ENCODE data around the gene CST6. TPM values are rescaled to one million over a fixed set of nuclear protein-coding genes. Genes with fewer than 3 reads are reported as not detected.

CST6 gene
- total RNA-seq, 1 donor from 2014 or later, result 53.4 TPM

DNA sequence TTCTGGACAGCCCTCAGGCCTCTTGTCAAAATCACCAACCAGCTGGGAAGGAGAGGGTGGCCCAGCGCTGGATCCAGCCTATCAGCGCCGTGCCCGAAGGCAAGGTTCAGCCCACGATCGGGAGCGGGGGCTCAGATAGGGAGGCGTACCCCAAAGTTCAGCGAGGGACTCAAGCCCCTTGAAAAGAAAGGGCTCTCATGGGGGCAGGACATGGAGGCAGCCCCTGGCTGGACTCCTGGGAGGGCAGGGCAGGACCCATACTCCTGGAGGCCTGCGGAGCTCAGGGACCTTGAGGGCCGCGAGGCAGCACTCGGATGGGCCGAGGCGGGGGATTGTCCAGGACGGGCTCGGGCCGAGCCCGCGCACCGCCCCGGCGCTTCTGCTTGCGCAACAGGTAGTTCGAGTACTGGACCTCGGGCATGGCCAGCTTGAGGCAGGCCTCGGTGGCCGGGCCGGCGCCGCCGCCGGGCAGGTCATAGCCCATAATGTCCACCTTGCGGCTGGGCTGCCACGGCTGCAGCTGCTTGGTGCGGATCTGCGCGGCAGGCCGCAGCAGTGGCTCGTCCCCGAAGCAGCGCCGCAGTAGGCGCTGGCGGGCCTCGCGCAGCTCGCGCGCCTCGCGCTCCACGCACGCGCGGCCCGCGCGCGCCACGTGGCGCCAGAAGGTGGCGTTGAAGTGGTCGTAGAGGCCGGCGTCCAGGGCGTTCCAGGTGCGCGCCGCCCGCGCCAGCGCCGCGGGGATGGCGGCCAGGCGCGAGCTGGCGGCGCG lies 30.6 kb downstream of the CST6 start:
- H3K4me3 ChIP-seq (ENCODE audit: low read depth, low read length), result no peak overlapping the region
- no peak for DNase-seq (ENCODE audit: low read depth)
- TF ChIP-seq, protein P1, sequence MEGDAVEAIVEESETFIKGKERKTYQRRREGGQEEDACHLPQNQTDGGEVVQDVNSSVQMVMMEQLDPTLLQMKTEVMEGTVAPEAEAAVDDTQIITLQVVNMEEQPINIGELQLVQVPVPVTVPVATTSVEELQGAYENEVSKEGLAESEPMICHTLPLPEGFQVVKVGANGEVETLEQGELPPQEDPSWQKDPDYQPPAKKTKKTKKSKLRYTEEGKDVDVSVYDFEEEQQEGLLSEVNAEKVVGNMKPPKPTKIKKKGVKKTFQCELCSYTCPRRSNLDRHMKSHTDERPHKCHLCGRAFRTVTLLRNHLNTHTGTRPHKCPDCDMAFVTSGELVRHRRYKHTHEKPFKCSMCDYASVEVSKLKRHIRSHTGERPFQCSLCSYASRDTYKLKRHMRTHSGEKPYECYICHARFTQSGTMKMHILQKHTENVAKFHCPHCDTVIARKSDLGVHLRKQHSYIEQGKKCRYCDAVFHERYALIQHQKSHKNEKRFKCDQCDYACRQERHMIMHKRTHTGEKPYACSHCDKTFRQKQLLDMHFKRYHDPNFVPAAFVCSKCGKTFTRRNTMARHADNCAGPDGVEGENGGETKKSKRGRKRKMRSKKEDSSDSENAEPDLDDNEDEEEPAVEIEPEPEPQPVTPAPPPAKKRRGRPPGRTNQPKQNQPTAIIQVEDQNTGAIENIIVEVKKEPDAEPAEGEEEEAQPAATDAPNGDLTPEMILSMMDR (conservative IDR thresholded peaks at IDR 0.05; ENCODE audit: low read depth, low read length), result no peak

DNA sequence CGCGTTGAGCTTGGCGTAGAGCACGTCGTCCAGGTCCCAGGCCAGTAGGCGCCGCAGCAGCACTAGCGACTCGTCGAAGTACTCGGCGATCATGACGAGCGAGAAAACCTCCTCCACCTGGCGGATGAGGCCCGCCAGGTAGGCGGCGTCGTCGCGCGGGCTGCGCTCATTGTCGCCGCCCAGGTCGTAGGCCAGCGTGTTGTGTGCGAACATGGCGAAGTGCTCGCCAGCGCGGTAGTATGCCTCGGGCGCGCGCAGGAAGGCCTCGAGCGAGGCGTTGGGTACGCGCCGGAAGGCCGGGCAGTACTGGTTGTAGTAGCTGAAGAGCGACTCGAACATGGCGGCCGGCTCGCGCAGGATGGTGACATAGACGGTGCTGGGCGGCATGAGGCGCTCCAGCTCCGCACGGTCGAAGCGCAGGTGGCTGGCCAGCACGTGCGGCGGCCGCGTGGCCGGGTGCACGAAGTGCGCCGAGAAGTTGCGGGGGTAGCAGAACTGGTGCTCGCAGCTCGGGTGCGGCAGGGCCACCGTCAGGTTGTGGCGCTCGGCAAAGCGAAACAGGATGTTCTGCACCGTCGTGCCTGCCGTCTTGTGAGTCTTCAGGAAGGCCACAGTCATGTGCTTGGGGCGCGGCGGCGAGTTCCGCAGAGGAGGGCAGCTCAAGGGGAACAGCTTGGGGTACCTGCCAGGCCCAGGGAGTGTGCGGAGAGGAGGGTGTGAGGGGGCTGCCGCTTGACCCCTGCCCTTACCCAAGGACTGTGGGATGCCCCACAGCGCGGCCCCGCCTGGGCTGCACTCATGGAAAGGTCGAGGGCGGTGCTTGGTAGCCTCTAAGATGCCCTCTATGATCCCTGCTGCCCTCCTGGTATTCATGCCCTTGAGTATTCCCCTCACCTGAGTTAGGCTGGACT lies 31.4 kb downstream of the CST6 start:
- TF ChIP-seq, protein P1 (conservative IDR thresholded peaks at IDR 0.05; ENCODE audit: low read depth, low read length), result no peak
- H3K4me3 ChIP-seq (ENCODE audit: low read depth, low read length), result no peak overlapping the region
- no peak for DNase-seq (ENCODE audit: low read depth)

DNA sequence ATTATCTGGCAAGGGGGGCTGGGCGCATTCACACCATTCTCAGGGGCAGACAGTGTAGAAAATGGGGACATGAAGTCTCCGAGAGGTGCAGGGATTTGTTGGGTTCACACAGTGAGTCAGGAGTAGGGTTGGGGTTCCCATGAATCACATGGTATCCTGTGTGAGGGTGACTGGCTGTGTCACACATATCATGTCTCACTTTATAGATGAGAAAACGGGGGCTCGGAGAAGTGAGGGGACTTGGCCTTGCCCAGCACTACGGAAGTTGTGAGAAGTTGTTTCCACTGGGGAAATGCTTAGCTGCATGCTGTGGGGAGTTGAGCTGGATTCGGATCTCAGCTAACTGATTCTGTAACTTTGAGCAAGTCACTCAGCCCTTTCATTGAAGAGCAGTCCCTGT lies 32.9 kb downstream of the CST6 start:
- H3K4me3 ChIP-seq (ENCODE audit: low read depth, low read length), result no peak overlapping the region
- TF ChIP-seq, protein P1 (conservative IDR thresholded peaks at IDR 0.05; ENCODE audit: low read depth, low read length), result no peak

DNA sequence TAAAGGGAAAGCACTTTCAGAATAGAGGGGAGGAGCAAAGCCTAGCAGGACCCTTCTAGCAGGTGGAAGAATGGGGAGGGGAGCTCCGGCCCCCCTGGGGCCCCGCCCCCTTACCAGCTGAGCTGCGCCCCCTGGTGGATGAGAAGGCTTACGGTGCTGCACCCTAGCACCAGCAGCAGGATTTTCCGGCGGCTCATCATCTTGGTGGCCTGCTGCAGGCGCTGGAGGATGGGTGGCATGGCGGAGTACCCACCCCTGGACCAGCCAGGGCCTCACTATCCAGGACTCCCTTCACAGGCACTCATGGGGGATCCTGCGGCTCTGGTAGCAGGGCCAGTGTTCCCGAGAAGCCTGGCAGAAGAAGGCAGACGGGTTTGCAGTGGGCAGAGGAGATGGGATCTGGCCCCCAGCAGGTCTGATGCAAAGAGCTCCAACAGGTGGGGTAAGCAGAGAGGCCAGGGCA lies 33.4 kb downstream of the CST6 start:
- H3K4me3 ChIP-seq (ENCODE audit: low read depth, low read length), result no peak overlapping the region
- TF ChIP-seq, protein P1 (conservative IDR thresholded peaks at IDR 0.05; ENCODE audit: low read depth, low read length), result peak; percentile 94
- no peak for DNase-seq (ENCODE audit: low read depth)

More for the DNA sequence above, 32.9 kb downstream of the CST6 start:
- DNase-seq (ENCODE audit: low read depth), result no peak

DNA sequence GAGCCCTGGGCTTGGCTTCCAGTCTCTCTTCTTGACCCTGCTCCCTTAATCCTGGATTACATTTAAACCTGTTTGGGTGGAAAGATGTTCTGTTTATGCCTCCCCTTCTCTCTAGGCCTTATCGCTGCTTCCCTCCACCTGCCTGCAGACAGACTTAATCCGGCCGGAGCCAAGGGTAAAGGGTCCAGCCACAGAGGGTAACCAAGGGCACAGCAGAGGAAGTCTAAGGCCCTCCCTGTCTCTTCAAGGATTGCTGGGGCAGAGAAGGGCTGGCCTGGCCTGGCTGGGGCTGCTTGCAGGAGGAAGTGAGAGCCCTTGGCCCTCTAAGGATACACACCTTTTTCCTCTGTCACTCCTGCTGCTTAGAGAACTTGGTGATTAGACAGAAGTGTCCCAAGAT lies 35.1 kb downstream of the CST6 start:
- TF ChIP-seq, protein P1 (conservative IDR thresholded peaks at IDR 0.05; ENCODE audit: low read depth, low read length), result no peak
- no peak for DNase-seq (ENCODE audit: low read depth)
- H3K4me3 ChIP-seq (ENCODE audit: low read depth, low read length), result no peak overlapping the region

DNA sequence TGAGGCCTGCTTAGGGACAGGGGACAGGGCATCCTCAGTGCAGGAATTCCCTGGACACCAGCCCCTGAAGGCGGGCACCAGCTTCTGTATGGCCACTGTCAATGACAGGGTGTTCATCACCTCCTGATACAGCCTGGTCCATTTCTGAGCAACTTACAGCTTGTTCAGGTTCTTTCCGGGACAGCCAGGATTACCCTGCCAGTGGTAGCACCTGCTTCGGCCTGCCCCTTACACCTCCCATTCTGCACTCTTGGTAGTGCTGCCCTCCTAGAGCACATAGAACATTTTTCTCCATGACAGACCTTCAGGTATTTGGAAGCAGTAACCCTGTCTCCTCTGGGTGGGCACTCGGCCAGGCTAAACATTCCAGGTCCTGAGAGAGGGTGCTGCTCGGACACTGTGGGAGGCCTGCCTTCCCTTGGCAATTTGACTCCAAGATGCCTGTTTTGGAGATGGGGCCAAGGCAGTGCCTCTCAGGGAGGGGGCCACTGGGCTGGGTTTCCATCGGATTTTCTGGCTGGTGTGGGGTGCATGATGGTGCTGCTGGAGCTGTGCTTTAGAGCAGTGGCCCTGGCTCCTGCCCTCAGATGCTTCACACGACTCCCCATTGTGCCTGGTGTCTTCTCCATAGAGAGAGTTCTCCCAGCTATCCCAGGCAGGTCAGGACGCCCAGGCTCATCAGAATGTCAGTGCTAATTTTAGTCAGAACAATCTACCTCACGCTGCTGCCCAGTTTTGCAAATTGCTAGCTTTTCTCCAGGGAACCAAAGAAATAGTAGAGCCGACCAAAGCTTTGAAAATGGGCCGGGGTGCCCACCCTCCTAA lies 35.9 kb downstream of the CST6 start:
- DNase-seq (ENCODE audit: low read depth), result no peak
- no peak overlapping the region for H3K4me3 ChIP-seq (ENCODE audit: low read depth, low read length)
- TF ChIP-seq, protein P1 (conservative IDR thresholded peaks at IDR 0.05; ENCODE audit: low read depth, low read length), result no peak
